Stimulated activated CD8-positive, alpha-beta memory T cell treated with anti-CD3 and anti-CD28 coated beads, Interleukin-7, amount 100 ng/mL, for 24 hours (primary cell): Measurements from ENCODE around the gene BARX1.
"Not testable (repeated sequence)": the region's sequence is repeated elsewhere in the genome, so short reads cannot be mapped to it uniquely, and the experiment has no call there.

Experiments used
- DNase-seq: peaks from one replicate; pipeline ENCODE4 v3.0.0-alpha.2; 2020; ENCODE audit warnings: low read depth

BARX1 gene

DNA sequence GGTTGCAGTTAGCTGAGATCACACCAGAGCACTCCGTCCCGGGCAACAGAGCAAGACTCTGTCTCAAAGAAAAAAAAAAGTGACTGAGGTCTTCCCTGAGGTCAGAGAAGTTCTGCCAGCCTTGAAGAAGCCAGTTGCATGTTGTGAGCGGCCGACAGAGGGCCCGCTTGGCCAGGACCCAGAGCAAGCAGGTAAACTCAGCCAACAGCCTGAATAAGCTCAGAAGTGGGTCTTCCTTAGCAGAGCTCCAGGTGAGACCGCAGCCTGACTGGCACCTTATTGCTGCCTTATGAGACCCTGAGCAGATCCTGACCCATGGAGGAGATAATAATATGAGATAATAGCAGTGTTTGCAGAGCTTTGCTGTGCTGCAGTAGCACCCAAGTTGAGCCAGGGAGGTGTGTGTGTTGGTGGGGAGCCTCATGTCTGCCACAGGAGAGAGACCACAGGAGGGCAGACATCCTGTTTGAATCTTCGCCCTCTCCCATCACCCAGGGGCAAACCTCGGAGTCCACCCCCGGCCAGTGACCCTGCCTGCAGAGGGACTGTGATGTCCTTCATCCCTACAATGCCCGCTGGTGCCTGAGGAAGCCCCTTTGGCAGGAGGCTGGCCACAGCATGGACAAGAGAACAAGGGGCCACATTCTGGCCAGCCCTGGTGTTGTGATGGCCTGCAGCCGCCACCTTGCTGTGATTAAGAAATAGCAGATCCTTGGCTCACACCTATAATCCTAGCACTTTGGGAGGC, 10.8 kb upstream of the BARX1 start:
- DNase-seq, result no peak

DNA sequence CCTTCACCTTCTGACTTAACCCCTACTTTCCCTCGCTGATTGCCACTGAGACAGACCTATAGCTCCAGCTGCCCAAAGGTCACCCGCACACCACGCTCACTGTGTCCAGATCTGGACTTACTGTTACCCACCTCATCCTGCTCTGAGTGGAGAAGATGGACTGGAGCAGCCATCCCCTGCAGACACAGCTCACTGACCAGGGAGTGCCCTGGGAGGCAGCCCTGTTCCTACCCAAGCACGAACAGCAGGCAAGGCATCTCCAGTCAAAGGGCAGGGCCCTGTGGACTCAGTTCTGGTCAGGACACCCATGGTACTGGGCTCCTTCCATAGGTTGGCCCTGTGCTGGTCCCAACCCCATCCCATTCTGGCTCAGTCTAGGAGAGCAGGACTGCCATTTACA, 9.5 kb upstream of the BARX1 start:
- DNase-seq, result no peak

GRCh38 chr9:93963969-93964368, 8.8 kb upstream of the BARX1 start:
- no peak for DNase-seq

DNA sequence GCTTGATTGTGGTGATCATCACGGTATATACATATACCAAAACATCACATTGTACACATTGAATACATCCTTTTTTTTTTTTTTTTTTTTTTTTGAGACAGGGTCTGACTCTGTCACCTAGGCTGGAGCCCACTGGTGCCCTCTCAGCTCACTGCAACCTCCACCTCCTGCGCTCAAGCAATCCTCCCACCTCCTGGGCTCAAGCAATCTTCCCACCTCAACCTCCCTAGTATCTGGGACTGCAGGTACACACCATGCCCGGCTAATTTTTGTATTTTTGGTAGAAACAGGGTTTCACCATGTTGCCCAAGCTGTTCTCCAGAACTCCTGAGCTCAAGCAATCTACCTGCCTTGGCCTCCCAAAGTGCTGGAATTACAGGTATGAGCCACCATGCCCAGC, 8.3 kb upstream of the BARX1 start:
- DNase-seq, result not testable (repeated sequence)

DNA sequence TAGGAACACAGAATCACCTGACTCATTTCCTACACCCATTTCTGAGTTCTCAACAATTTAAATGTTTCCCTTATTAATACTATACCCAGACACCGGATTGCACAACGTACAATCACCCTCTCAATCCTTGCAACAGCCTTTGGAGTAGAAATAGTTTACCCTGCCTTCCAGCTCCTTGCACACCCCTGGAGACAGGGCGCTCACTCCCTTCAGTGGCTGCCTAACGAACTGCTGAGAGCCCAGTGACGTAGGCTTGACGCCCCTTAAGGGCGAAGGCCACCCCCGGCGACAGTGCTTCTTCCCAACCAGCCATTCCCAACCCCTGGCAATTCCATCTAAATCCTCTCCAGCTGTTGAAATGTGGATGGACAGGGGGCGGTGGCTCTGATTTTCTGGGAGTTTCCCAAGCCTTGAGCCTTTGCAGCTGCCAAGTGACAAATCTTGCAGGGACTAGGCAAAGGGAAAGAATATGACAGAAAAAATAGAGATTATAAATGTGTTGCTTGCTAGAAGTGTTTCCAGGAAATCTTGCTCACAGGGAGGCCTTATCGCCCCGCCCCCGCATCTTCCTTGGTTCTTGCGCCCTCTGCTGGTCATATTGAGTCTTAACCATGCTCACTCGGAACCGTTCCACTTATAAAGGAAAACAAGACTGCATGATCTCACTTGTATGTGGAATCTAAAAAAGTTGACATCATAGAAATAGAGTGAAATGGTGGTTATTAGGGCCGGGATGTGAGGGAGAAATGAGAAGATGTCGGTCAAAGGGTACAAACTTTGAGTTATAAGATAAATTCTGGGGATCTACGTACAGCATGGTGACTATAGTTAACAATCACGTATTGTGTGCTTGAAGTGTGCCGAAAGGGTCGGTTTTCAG, 7.6 kb upstream of the BARX1 start:
- peak; percentile 56 for DNase-seq

GRCh38 chr9:93962017-93962416, 6.9 kb upstream of the BARX1 start:
- DNase-seq, result no peak

- no peak for DNase-seq
These were observed 6.1 kb upstream of the BARX1 start for GRCh38 chr9:93960971-93961841.

GRCh38 chr9:93960221-93960970, 5.2 kb upstream of the BARX1 start:
- no peak for DNase-seq

- no peak for DNase-seq
These were observed 4.6 kb upstream of the BARX1 start for GRCh38 chr9:93959739-93960154.

DNA sequence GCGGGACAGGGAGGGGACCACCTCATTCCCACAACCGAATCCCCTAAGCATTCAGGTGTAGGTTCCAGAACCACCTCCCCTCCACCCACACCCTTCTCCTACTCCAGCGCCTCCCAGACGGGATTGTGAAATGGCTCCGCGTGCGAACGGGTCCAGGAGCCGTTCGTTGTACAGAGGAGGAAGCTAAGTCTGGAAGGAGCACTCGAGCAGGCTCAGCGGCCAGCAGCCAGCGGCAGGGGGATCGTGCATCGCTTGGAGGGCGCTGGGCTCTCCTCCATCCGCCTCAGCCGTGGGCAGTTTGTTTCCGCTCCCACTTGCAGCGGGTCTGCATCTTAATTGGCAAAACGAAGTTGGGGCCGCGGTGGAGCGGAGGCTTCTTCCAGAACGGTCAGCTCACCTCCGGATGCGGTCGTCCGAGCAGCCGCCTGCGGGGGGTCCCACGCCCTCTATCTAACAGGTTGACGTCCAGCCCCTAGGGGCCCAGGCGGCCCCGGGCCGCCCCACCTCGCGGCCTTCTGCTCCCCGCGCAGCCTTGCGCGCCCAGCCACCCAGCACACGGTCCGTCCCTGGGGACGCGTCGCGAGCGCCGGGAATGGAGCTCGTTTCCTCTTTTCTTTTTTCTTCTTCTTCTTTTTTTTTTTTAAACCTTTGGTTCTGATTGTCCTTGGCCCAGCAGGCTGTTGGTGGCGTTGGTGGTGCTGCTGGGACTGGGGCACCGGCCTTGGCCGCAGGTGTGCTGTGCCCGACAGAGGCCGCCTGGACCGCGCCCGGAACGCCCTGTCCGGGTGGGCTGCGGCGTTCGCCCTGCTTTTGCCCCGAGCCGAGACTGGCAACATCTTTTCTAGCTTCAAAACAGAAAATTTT, 3.9 kb upstream of the BARX1 start:
- no peak for DNase-seq

GRCh38 chr9:93958121-93958818, 3.1 kb upstream of the BARX1 start:
- no peak for DNase-seq

DNA sequence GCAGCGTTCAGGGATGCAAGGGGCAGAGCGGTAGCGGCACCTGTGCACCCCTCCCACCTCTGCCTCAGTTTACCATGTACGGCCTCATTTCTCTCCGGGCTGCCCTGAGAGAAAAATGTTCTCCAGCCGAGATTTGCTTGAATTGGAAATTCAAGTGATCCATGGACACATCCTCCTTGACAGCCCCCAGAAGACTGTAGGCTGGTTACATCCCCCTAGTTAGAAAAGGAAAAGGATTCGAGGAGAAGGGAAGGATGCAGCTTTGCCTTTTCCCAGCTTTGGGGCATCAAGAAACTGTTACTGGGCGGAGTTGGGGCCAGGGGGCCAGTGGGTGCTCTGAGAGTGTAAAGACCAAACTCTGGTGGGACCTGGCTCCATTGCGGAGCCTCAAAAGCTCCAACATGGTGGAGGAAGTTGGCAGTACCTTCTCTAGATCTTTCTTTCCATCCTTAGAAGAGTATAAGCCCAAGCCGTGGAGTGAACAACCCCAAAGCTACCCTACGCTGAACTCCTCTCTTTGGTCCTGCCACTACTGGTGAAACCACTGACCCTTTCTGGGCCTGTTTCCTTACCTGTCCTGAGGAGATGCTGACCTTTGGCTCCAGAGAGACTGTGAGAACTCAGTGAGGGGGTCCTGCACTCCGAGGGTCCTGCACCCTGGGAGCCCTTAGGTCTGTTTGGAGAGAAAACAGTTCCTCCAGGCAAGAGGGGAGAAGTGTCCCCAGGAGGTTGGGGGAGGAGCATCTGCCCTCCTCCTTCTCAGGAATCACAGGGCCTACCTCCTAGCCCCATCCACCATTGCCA, 1.0 kb upstream of the BARX1 start:
- DNase-seq, result no peak

- no peak for DNase-seq
These were observed 607 bp downstream of the BARX1 start for GRCh38 chr9:93954434-93955061.

- no peak for DNase-seq
These were observed 1.4 kb downstream of the BARX1 start for GRCh38 chr9:93953496-93954433.

DNA sequence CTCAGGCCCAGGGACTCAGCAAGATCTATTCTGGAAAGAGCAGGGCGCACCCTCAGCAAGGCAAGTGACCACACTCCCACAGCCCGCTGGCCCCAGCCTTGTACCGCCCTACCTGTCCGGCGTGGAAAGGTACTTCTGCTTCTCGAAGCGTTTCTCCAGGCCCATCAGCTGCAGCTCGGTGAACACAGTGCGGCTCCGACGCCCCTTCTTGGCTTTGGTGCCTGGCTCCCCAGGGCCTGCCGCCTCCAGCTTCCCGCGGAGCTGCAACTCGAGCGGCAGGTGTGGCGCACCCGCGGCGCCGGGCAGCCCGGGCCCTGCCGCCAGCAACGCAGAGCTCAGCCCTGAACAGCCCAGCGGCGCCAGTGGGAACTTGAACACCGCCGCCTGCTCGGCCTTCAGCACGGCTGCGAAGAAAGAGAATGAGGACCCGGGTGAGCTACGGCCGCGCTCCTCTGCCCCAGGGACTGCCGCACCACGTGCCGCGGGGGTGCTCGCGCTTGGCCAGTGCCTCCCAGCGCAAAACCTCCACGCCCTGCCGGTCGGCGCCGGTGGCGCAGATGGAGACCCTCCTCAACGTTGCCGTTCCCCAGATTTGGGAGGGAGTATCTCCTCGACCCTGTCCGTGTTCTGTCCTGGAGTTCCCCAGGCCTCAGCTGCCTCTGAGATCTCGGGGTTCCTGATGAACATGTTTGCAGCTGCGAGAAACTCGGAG, 2.2 kb downstream of the BARX1 start:
- no peak for DNase-seq

DNA sequence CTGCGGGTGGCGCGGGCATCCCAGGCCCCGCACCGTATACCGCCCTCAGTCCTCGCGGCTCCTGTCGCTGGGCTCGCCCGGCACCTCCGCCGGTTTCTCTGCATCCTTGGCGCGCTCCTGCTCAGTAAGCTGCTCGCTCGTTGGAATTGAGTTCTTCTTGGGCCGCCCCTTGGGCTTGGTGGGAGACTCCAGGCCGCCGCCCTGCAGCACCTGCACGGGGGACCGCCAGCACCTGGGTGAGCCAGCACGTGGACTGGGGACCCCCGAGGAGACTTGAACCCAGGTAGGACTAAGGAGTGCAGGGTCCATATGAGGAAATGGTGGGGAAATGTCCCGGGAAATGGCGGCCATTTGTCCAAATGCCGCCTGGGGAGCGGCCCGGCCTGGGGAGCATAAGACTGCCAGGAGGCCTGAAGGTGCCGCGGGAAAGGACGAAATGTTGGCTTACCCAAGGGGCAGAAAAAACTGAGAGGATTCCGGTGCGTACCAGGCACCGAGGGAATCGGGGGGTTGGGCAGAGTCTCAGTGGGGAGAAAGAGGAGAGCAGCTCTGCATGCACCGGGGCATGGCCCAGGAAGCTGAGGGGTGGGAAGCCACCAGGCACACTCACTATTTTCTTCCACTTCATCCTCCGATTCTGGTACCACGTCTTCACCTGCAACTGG, 2.9 kb downstream of the BARX1 start:
- no peak for DNase-seq
